Measurements from ENCODE around the gene NFKBIE.

- TF ChIP-seq CTCF (IDR thresholded peaks at IDR 0.05; ENCODE audit: insufficient read depth, low read depth, low read length) (no peak), EZH2 (IDR thresholded peaks at IDR 0.05; ENCODE audit: insufficient read depth, low read length) (no peak)
Observed at GRCh38 chr6:44269178-44269920, 4.0 kb upstream of the NFKBIE start.
